GM19467 (cell line): ENCODE results near the gene KCTD1.

ENCODE experiments used
- ATAC-seq: cut with Tn5 transposase; IDR thresholded peaks from one replicate; pipeline ENCODE4 v1.9.1; 2021; ENCODE audit warnings: mild to moderate bottlenecking, moderate library complexity; ENCODE audit not compliant: unreplicated experiment

Gene KCTD1

GRCh38 chr18:26524002-26524401 is 24.4 kb downstream of the KCTD1 start:
- ATAC-seq = no peak

DNA sequence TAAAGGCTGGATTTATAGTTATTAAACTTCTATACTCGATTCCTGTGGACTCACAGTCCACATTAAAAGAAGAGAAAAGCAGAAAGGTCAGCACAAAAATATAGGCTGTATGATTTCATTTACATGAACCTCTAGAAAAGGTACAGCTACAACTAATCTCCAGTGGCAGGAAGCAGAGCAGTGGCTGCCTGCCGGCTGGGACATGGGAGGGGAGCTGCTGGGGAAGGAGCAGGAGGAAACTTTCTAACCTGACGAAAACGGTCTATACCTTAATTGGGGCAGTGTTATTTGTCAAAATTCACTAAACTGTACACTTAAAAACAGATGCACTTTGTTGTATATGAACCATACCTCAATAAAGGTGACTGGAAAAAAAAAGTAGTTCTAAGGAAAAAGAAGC is 26.7 kb downstream of the KCTD1 start:
- ATAC-seq = no peak

- no peak for ATAC-seq
Observed at GRCh38 chr18:26520974-26521373, 27.4 kb downstream of the KCTD1 start.

- ATAC-seq = no peak
Observed at GRCh38 chr18:26519114-26519513, 29.2 kb downstream of the KCTD1 start.

DNA sequence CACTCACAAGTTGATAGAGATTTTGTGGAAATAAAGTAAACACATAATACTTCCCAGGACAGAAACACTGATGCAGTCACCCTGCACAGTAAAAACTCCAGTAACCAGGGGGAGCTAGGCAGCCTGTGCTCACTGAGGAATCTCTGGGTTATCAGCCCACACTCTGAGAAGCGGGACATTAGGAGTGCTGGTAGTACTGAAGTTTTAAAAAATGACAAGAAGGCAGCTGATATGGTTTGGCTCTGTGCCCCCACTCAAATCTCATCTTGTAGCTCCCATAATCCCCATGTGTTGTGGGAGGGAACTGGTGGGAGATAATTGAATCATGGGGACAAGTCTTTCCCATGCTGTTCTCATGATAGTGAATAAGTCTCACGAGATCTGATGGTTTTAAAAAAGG is 31.4 kb downstream of the KCTD1 start:
- no peak for ATAC-seq

DNA sequence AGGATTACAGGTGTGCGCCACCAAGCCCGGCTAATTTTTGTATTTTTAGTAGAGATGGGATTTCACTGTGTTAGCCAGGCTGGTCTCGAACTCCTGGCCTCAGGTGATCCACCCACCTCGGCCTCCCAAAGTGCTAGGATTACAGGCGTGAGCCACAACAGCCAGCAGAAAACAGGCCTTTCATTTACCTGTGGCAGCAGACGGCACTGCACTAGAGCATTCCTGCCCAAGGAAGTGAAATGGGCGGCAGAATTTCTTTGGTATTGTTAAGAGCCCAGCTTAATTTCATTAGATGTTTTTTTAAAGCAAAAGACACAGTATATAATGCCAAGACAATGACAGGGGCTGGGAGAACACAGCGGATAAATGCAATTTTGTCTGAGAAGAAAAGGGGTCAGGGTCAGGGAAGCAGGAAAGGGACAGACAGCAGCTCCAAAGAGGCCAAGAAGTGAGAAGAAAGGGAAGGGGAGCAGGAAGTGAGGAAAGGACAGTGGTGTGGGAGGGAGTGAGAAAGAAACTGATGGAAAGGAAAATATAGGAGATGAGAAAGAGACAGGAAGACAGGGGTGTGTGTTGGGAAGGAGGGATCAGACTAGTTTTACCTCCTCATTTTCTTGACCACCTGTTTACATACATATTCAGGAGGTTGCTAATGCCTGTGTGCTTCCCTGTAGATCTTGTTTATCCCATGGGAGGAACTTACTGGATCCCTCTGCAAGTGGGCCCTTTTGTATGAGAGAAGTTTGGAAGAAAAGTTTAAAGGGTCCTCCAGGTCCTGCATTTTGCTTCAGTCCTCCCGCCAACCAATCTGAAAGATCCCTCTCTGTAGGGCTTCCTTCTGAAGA is 32.5 kb downstream of the KCTD1 start:
- ATAC-seq = no peak

DNA sequence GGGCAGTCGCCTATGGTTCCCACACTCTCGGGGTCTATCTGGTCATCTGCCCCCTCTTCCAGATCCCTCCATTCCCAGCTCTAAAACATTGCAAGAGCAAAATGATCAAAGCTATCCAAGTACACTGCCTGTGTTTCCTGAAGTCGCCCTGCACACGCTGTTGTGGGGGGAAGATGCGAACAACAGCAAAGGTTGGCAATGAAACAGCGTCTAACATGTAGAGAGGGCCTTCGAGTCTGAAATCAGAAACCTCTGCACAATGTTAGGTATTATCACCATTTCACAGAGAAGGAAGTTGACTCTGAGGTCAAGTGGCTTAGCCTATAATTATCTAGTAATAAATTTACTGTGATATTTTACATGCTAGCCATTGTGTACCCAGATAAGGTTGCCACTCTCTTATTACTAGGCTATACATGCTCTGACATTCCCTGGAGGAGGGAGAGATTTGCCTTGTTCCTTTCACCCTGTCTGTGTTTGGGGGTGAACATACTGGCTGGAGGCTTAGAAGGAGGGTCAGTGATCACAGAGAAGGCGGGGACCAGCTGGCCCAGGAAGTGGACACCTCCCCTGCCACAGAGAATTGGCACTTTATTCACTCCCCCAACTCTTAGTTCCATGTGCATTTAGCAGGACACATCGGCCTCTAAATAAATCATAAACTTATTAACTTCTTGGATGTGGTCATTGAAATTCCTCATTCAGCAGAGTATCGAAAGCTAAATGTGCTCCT is 36.8 kb downstream of the KCTD1 start:
- ATAC-seq = no peak

- ATAC-seq = no peak
Observed at GRCh38 chr18:26510337-26510736, 38.0 kb downstream of the KCTD1 start.

GRCh38 chr18:26506012-26506411 is 42.3 kb downstream of the KCTD1 start:
- no peak for ATAC-seq

- ATAC-seq = no peak
Observed at GRCh38 chr18:26504831-26505230, 43.5 kb downstream of the KCTD1 start.

DNA sequence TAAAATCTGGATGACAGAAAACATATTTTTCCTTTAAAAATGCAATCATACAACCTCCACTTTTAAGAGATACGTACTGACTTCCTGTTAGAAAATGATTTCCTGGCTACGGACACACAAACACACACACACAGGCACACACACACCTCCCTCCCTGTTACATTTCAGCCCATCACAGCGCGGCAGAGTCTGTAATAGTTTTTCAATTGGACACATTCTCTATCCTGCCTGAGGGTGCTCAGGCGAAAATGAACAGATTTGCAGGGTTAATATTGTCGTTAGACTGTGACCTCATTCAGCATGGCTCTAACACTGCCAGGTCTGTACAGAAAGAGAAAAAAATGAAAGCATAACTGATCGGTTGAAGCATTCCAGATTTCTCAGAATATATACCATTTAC is 45.0 kb downstream of the KCTD1 start:
- ATAC-seq = no peak

GRCh38 chr18:26502823-26503222 is 45.5 kb downstream of the KCTD1 start:
- ATAC-seq = no peak

DNA sequence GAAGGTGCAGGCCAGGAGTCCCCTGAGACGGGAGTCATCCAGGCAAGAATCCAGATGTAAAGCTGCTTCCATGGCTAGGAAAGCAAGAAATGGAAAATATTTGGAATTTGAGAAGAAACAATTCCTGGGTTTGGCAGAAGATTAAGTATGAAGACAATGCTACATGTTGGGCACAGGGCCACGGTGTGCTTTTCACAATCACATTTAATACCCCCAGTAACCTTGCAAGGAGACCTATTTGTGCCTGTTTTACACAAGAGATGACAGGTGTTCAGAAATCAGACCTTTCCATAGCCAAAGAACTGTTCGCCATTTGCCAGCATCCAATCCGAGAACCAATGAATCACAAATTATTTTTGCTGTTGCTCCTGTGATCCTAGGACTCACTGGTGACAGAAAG is 50.5 kb downstream of the KCTD1 start:
- ATAC-seq = no peak

GRCh38 chr18:26496528-26496927 is 51.8 kb downstream of the KCTD1 start:
- ATAC-seq = no peak

DNA sequence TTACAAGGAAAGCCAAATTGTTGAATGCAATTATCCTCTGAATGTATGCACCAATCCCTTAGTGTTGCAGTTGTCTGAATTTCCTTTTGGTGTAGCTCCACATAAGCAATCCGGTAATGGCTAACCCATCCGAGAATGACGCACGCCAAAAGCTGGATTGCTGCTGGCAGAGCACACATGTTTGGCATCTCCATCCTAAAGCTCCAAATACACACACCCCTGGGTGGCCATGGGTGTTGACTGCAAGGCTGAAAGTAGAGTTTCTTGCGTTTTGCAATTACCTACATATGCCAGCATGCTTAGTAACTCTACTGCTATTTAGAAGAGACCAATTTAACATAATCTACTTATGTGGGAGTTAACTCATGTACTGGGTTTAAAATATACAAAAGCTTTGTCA is 53.1 kb downstream of the KCTD1 start:
- no peak for ATAC-seq

GRCh38 chr18:26493021-26493420 is 55.3 kb downstream of the KCTD1 start:
- no peak for ATAC-seq

DNA sequence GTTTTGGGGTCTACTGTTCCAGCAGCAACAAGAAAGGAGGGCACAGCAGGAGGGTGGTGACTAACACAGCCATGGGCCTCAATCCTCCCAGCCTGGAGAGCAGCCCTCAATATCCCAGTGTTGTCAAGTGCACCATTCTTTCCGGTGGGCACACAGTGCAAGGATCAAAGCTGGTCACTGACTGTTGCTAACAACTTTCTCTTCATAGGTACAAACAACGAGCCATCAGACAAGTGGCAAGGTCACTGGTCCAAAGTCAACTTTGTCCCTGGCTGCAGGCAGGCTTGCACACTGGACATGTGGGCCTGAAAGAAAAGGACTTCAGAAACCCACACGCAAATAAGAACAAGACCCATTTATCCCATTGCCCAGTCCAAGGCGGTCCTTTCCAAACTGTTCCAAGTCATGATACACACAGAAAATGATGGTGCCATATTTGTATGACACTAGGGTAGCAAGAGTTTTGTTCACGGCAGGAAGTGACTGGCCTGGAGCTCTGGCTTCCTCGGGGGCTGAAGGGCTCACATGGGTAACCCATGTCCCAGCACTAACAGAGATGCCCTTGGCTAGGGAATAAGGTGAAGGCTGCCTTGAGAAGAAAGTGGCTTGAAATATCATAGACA is 57.0 kb downstream of the KCTD1 start:
- ATAC-seq = no peak

DNA sequence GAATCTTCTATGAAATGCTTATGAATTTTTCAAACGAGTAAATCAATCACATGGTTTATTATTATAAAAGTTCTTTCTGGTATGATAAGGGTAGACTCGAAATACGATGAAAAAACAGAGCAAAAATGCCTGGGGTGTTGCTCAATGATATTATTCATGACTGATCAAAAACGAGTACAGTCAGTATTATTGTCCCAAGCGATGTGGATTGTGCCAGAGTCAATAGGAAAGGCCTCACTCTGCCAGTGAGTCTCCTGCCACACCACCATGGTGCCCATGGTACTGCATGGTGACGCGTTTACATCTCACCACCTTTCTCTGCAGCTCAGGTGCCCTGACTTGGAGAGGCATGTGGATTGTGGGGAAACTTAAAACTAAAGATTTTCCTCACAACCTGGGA is 58.5 kb downstream of the KCTD1 start:
- ATAC-seq = no peak

GRCh38 chr18:26489191-26489590 is 59.2 kb downstream of the KCTD1 start:
- ATAC-seq = no peak

DNA sequence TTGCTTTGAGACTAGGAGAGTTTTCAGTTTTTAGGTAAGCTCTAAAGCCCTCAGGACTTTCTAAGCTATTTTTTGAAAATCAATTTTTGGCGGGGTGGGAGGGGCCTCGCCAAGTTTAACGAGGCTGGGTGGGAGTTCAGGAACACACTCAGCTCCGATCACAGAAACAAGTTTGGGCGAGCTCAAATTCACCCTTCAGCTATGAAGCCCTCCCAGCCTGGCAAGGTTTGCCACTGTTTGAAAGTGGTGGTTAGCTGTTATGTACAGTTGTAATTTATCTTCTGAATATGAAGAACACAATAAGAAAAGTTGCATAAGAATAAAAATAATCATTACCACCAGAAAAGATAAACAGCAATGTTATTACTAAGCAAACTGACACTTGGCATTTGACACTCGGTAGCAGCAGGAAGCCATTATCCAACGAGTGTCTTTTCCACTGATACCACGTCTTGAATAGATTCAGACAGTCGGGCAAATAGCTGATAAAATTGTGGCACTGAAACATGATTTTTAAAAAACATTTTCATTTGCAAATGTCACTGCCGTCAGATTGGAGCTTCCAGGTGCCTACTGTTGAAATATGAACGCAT is 59.8 kb downstream of the KCTD1 start:
- ATAC-seq = no peak

GRCh38 chr18:26487437-26487836 is 60.9 kb downstream of the KCTD1 start:
- peak; percentile 83 for ATAC-seq

DNA sequence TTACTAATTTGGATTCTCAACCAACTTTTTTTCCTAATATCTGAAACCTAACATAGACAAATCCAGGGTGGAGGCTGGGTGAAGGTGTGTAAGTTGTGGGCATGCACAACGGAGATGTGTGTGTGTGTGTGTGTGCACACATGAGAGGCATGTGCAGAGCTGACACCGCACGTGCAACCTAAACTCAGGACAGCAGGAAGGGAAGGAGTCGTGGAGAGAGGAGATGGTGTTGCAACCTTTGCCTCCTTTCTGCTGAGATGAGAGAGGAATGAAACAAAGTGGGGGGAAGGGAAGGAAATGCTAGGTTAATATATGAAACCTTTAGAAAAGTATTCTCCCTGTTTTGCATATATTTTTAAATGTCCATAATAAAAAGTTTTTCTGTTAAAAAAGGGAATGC is 64.7 kb downstream of the KCTD1 start:
- ATAC-seq = no peak
